HG02870 (cell line): ENCODE data around the gene OPTN.
"Not testable (repeated sequence)": the region's sequence is repeated elsewhere in the genome, so short reads cannot be mapped to it uniquely, and the experiment has no call there.

Experiments
- ATAC-seq: cut with Tn5 transposase; IDR thresholded peaks from one replicate; pipeline ENCODE4 v1.9.1; 2021; ENCODE audit warnings: mild to moderate bottlenecking, moderate library complexity; ENCODE audit not compliant: unreplicated experiment

The OPTN gene

GRCh38 chr10:13089345-13089744, 10.6 kb upstream of the OPTN start:
- no peak for ATAC-seq

- no peak for ATAC-seq
These were observed 9.7 kb upstream of the OPTN start for GRCh38 chr10:13090289-13090688.

- ATAC-seq = no peak
These were observed 8.2 kb upstream of the OPTN start for GRCh38 chr10:13091801-13092200.

GRCh38 chr10:13092291-13093102, 7.5 kb upstream of the OPTN start:
- ATAC-seq = no peak

DNA sequence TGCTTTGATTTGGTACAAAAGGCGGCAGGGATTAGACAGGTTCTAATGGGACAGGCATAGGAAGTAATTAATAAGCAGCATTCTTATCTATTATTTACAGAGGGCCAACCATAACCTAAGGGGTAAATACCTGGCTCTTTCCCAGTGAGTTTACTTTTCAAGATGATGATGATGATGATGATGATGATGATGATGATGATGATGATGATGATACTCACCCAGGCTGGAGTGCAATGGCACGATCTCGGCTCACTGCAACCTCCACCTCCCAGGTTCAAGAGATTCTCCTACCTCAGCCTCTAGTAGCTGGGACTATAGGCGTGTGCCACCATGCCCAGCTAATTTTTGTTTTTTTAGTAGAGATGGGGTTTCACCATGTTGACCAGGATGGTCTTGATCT, 5.9 kb upstream of the OPTN start:
- not testable (repeated sequence) for ATAC-seq

GRCh38 chr10:13095094-13095493, 4.9 kb upstream of the OPTN start:
- no peak for ATAC-seq

DNA sequence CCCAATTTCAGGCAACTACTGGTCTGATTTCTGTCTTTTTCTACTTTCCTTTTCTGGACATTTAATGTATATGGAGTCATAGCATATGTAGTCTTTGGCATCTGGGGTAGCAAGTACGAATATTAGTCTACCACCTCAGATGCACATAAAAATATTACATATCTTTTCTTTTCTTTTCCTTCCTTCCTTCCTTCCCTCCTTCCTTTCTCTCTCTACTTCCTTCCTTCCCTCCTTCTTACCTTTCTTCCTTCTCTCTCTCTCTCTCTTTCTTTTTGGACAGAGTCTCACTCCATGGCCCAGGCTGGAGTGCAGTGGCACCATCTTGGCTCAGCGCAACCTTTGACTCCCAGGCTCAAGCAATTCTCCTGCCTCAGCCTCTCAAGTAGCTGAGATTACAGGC, 4.0 kb upstream of the OPTN start:
- ATAC-seq = no peak

- peak; percentile 4 for ATAC-seq
These were observed 758 bp upstream of the OPTN start for GRCh38 chr10:13099144-13099665.

DNA sequence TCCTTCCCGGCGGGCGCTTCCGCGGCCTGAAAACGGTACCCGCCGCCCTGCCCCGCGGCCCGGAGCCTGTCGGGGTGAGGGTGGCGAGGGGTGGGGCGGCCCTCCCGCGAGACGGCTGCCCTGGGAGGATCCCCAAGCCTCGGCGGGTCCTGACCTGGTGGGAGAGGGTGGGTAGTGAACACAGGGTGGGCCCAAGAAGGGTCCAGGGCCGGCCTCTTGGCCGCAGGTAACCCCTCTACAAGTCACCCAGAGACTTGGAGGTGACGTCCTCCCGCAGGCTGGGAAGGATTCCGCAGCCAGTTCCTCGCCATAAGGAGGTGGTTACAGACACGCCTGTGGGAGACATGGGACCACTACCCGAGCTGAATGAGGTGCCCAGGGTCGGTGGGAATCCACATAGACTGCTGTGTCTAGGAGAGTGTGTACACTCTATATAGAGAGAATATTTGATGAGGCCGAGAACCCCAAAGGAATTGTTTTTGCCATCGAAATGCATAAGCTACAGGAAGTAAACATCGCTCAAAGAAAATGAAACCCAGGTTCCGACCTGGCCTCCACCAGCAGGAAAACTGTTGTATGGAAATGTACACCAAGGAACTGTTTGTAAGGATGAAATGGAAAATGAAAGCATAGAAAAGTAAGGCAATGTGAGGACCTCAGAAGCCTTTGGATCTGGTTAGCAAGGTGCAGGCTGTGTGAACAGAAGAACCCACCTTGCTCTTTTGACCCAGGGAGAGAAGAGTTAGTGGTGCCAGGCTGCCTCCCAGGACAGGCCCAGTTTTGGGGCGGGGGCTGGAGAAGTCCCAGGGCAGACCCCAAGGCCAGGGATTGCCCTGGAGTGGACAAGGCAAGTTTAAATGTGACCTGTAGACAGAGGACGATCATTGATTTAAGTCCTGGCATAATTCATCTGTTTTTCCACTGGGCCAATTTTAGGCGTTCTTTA, 659 bp downstream of the OPTN start:
- peak; percentile 25 for ATAC-seq

GRCh38 chr10:13102002-13102794, 2.2 kb downstream of the OPTN start:
- ATAC-seq = no peak

DNA sequence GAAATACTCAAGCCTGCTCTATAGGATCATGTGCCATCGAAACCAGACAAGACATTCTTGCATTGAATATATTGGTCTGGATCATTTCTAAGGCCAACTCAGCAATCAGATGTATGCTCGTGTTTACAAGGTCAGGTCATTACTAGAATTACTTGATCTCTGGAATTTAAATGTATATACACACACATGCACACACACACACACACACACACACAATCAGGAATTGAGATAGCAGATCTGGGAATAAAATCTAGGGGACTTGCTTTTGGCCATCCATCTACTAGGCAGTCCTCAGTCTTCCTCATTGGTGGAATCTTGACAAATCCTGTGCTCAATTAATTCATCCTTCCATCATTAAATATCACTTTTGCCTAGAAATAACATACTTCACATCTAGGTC, 3.6 kb downstream of the OPTN start:
- ATAC-seq = no peak

DNA sequence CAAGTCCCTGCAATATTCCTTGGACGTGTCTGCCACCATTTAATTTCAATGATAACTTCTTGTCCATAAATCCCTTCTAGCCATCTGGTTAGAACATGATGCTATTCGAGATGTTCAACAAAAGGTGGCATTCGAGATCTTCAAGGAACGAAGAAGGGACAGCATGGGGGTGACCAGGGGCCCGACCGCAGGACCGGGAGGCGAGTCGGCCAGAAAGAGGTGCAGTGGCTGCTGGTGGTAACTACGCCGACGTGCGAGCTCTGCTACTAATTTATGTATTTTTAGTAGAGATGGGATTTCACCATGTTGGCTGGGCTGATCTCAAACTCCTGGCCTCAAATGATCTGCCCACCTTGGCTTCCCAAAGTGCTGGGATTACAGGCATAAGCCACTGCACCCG, 4.7 kb downstream of the OPTN start:
- ATAC-seq = no peak

GRCh38 chr10:13105184-13105583, 5.2 kb downstream of the OPTN start:
- no peak for ATAC-seq

DNA sequence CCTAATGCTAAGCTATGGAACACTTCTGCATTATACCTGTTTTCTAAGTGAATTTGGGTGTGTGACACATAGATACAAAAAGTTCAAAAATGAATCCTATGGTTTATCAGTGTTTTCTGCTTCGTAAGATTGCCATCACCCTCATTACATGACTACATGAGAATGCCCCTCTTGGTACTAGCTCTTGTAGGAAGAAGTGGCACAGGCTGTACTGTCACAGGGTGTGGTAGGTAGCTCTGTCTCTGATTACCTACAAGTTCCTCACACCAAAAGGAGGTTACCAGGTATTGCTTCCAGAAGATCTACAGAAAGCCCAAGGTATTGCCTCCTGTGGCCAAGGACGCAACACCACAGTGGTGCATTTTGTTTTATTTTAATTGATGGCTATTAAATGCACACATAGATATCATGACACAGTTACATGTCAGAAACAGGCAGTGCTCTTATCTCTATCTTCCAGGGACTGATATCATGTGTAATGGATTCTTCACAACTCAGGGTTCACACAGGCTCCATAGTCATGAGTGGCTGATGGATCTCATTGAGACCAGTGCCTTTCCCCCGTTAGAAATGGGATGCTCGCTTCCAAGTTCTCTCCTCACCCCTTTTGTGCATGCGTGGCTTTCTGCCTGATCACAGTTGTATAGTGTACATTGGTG, 6.6 kb downstream of the OPTN start:
- ATAC-seq = no peak

- ATAC-seq = no peak
These were observed 10.9 kb downstream of the OPTN start for GRCh38 chr10:13110908-13111307.

DNA sequence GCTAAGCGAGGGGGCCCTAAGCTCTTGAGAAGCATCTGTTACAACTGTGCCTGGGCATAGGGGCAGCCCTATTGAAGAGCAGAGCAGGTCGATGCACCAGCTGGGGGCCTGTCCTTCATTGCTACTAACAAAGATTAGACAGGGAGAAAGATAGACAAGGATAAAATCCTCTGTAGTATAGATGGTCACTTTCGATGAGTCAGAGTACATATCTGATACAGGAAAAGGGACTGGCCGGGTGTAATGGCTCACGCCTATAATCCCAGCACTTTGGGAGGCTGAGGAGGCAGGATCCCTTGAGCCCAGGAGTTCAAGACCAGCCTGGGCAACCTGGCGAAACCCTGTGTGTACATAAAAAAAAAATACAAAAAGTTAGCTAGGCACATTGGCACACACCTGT, 13.6 kb downstream of the OPTN start:
- ATAC-seq = no peak

GRCh38 chr10:13115832-13116803, 16.2 kb downstream of the OPTN start:
- ATAC-seq = no peak

GRCh38 chr10:13117841-13118783, 18.1 kb downstream of the OPTN start:
- ATAC-seq = no peak
